SU-DHL-6 (cell line): ENCODE results near the gene ACTR8.

Experiments used
- CTCF ChIP-seq: fragments of 200-600 bp; sonication (generic); IDR thresholded peaks from one replicate; pipeline ENCODE4 v1.5.1; 2017; ENCODE audit warnings: antibody characterized with exemption, mild to moderate bottlenecking, low read length, moderate library complexity; ENCODE audit not compliant: insufficient read depth, poor library complexity, severe bottlenecking
- EZH2phosphoT487 ChIP-seq: fragments of 200-600 bp; sonication (generic), shearing (Covaris generic); conservative IDR thresholded peaks from 2 replicates; pipeline ENCODE4 v1.6.1; 2018; ENCODE audit warnings: mild to moderate bottlenecking, antibody characterized with exemption, low read length, moderate library complexity, mixed read lengths

GRCh38 chr3:53844262-53845102 lies 37.5 kb downstream of the ACTR8 start:
- TF ChIP-seq CTCF (no peak), EZH2phosphoT487 (no peak)
